Stimulated activated CD4-positive, alpha-beta T cell treated with anti-CD3 and anti-CD28 coated beads, Interleukin-1b, Interleukin-23, amount 100 ng/mL, for 1 hour (primary cell): Measurements from ENCODE around the gene ZNF91.
"Not testable (repeated sequence)": the region's sequence is repeated elsewhere in the genome, so short reads cannot be mapped to it uniquely, and the experiment has no call there.

ENCODE experiments used
- DNase-seq, 2 donors: peaks; one replicate each; pipeline ENCODE4 v3.0.0-alpha.2; 2020; ENCODE audit warnings: low read depth in 2 of 2

Gene ZNF91

GRCh38 chr19:23318941-23319340, 76.3 kb downstream of the ZNF91 start:
- DNase-seq = not testable (repeated sequence)

- no peak for DNase-seq
Observed at GRCh38 chr19:23318143-23318542, 77.1 kb downstream of the ZNF91 start.

GRCh38 chr19:23315286-23315685, 80.0 kb downstream of the ZNF91 start:
- DNase-seq = no peak

DNA sequence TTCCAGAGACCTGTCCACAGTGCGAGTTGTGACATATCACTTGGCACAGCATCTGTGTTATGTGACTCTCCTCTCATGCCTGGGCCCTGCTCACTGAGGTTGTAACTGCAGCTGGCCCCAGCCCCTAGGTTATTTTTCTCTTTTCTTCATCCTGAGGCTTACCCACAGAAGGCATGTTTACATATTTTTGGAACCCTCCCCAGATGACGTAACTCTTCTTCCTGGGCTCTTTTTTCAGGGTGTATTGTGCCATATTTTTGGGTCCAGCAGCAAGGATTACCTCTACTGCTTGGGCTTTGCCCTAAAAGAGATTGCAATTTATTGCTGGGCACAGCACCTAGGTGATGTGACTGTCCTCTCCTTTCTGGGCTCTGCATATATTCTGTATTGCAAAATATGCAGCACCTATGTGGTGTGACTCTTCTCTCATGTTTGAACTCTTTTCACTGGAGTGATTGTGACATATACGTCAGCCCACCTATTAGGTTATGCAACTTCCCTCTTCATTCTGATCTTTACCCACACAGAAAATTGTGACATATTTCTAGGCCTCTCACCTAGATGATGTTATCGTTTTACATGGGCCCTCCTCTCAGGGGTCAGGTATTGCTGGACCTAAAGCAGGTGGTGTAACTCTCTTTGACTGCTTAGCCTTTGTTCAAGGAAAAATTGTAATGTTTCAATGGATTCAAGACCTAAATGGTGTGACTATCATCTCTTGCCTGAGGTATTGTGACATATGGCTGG, 80.6 kb downstream of the ZNF91 start:
- no peak for DNase-seq

DNA sequence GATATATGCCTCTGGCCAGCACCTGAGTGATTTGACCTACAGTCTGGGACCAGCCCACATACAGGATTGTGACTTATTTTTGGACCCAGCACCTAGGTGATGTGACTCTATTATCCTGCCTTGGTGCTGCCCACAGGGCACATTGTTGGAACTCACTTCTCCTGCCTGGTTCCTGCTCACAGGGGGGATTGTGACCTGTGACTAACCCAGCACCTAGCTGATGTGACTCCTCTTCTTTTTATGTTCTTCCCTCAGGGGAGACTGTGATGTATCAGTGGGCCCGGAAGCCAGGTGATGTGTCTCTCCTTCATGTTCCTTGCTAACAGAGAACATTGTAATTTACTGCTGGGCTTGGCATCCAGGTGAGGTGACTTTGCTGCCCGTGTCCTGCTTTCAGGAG, 82.1 kb downstream of the ZNF91 start:
- no peak for DNase-seq

DNA sequence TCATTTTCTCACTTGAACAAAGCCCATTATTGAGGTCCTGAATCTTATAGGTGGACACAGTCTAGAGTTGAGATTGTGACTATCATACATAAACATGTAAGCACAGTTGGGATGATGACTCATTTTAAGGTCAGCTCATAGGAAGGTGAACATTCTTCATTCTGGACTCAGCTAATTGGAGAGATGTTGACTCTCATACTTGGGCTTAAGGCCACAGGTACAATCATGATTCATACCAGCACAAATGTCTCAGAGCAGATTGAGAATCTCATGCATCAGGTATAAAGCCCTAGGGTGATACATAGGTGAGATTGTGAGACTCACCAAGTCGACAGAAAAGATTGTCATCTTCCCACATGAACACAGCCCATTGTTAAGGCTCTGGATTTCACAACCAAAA, 82.8 kb downstream of the ZNF91 start:
- no peak for DNase-seq

DNA sequence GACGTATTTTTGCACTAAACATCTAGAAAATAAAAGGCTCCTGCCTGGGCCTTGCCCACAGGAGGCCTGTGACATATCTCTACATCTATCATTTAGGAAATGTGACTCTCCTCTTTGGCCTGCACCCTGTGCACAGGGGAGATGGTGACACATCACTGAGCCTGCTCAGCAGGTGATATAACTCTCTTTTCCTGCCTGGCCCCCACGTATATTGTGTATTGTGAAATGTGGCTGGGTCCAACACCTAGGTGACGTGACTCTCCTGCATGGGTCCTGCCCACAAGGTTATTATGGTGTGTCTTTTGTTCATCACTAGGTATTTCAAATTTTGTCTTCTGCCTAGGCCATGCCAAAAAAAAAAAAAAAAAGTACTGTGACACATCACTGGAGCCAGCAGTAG, 83.7 kb downstream of the ZNF91 start:
- no peak for DNase-seq

DNA sequence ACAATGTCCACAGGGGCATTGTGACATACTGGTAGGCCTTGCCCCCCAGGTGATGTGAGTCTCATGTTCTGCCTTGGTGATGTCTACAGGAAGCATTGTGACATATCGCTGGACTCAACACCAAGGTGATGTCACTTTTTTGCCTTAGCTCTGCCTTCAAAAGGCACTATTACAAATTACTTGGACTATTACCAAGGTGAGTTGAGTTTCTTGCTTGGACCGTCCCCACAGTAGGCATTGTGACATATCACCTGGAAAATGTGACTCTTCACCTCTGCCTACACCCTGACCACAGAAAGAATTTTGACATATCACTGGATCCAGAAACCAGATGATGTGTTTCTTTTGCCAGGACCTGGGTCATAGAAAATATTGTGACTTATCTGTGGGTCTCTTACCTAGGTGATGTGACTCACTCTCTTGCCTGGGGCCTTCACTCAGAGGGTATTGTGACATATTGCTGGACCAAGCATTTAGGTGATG, 84.5 kb downstream of the ZNF91 start:
- DNase-seq = no peak

- no peak for DNase-seq
Observed at GRCh38 chr19:23309926-23310325, 85.3 kb downstream of the ZNF91 start.

DNA sequence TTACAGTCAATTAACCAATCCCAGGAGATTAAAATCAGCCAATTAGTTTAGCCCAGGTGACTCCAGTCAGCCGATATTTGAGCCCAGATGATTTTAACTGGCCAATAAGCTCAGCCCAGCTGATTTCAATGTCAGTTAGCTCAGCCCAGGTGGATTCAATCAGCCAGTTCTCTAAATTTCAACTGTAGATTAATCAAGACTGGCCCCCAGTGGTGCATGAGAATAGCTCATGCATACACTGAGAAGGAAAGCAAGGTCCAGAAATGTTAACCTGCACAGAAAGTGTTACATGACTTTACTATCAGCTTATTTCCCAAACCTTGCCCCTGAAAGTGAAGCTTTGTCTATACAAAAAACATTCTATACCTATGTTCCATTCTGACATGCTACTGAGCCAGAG, 89.7 kb downstream of the ZNF91 start:
- no peak for DNase-seq

DNA sequence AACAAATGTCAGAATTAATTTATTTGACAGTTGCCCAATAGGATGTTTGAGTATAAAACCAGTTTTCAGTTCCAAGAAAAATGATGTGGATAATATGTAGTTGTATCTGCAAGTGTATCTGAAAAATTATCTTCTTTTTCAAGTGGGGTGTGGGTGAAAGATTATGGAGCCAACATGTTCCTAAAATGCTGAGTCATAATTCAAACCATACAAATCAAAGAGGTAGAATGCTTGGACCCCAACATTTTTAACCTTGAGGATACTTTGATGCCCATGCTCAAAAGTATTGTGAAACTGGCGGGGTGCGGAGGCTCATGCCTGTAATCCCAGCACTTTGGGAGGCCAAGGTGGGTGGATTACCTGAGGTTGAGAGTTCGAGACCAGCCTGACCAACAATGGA, 91.0 kb downstream of the ZNF91 start:
- no peak for DNase-seq

DNA sequence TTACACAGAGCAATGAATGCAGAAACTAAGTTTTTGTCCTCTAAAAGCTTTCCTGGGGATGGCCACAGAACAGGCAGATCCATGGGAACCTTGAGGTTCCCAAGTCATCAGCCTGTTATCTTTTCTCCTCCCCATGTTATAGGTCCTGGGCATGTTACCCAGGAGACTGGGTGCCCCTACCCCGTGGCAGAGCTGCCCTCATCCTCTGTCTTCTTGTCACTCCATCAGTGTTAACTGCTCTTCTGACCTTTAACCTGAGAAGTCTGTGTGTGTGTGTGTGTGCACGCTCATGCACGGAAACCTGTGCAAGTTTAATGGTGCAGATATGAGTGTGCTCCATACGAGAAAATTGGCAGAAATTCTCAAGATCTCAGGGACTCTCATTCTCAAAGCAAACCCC, 101.1 kb downstream of the ZNF91 start:
- no peak for DNase-seq

GRCh38 chr19:23289966-23290365, 105.3 kb downstream of the ZNF91 start:
- not testable (repeated sequence) for DNase-seq
